Glomerular visceral epithelial cell (primary cell): ENCODE results near the gene DCT.
"Not testable (repeated sequence)": the region's sequence is repeated elsewhere in the genome, so short reads cannot be mapped to it uniquely, and the experiment has no call there.

Source experiments
- DNase-seq: peaks from one replicate; pipeline ENCODE4 v3.0.0-alpha.2; 2016; ENCODE audit errors: extremely low spot score

The DCT gene

GRCh38 chr13:94479616-94480015, at the start of gene DCT:
TSS of gene DCT (minus strand) at chr13:94479682. CDS start at chr13:94479255, 427 bp downstream.
- no peak for DNase-seq

DNA sequence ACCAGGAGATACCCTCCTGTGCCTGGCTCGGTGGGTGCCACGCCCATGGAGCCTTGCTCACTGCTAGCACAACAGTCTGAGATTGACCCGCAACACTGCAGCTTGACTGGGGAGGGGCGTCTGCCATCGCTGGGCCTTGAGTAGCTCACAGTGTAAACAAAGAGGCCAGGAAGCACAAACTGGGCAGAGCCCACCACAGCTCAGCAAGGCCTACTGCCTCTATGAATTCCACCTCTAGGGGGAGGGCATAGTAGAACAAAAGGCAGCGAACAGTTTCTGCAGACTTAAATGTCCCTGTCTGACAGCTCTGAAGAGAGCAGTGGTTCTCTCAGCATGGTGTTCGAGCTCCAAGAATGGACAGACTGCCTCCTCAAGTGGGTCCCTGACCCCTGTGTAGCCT, 47.5 kb upstream of the DCT start:
- not testable (repeated sequence) for DNase-seq

GRCh38 chr13:94525781-94526180, 46.3 kb upstream of the DCT start:
- DNase-seq = no peak

GRCh38 chr13:94524407-94524806, 44.9 kb upstream of the DCT start:
- DNase-seq = no peak

GRCh38 chr13:94520001-94520400, 40.5 kb upstream of the DCT start:
- no peak for DNase-seq

DNA sequence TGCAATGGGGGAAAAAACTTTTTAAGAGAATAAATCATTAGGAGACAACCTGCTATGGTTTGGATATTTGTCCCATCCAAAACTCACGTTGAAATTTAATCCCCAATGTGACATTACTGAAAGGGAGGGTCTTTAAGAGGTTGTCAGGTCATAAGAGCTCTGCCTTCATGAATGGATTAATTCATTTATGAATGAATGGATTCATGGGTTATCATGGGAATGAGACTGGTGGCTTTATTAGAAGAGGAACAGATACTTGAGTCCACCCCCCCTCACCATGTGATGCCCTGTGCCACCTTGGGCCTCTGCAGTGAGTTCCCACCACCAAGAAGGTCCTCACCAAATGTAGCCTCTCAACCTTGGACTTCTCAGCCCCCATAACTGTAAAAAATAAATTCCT, 37.0 kb upstream of the DCT start:
- no peak for DNase-seq

- DNase-seq = no peak
Observed at GRCh38 chr13:94515911-94516310, 36.4 kb upstream of the DCT start.

DNA sequence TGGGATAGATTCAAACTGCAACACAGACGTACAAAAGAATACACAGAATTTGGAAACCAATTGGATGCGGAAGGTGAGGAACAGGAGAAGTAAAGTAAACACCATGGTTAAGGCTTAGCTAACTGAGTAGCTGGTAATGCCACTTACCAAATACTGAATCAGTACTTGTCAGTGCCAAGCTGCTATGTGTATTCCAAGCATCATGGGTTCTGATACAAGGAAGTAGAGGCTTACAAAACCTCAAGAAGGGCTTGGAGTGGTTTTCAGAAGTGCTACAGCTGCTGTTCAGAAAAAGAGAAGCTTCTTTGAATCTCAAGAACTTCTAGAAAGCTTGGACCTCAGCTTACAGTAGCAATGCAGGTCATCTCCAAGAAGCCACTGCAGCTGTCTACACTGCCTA, 35.9 kb upstream of the DCT start:
- no peak for DNase-seq

GRCh38 chr13:94513026-94513425, 33.5 kb upstream of the DCT start:
- no peak for DNase-seq

DNA sequence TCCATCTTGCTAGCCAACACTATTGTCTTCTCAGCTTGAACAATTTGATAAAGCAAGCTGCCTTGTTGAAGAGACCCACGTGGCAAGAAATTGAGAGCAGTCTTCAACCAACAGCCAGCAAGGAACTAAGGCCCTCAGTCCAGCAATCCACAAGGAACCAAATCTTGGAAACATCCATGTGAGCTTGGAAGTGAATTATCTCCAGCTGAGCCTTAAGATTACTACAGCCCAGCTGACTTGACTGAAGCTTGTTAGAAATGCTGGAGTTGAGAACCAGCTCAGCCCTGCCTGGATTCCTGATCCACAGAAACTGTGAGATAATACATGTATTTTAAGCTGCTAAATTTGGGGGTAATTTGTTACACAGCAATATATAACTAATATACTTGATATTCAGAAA, 26.2 kb upstream of the DCT start:
- no peak for DNase-seq

DNA sequence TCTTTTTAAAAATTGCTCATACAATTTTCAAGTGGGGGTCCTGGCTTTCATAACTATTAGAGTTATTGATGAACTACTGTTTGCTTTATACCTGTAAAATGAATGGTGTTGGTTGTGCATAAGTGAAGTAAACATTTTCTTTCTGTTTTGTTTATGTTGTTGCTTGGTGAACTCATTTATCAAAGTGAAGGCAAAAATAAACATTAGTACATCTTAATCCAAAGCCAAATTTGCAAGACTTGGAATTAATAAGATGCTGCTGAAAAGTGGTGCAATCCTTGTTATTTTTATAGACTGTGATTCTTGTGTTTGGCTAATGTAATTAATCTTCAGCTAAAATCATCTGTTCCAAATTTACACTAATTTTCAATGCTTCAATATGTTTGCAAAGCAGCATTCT, 24.4 kb upstream of the DCT start:
- no peak for DNase-seq

DNA sequence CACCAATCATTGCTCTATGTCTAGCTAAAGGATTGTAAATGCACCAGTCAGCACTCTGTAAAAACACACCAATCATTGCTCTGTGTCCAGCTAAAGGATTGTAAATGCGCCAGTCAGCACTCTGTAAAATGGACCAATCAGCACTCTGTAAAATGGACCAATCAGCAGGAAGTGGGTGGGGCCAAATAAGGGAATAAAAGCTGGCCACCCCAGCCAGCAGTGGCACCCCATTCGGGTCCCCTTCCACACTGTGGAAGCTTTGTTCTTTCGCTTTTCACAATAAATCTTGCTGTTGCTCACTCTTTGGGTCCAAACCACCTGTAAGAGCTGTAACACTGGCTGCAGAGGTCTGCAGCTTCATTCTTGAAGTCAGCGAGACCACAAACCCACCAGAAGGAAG, 19.3 kb upstream of the DCT start:
- DNase-seq = not testable (repeated sequence)

GRCh38 chr13:94495806-94496205, 16.3 kb upstream of the DCT start:
- DNase-seq = no peak

DNA sequence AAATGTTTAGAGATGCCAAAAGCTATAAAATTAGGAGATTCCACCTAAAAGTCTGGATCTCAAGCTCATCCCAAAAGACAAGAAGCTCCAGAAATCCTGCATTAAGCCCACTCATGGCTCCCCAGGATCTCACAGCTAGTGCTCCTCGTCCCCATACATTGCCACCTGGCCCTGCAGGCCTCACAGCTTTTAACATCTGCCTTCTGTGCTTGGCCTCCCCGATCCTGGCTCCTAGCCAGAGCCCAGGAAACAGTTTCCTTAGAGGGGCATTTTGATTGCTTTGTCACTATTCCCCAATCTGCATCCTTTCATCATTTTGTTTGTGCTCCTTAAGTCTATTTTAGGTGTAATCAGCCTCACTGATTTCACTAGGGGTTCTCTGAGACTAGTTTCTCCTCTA, 14.5 kb upstream of the DCT start:
- DNase-seq = no peak

GRCh38 chr13:94487043-94487442, 7.6 kb upstream of the DCT start:
- no peak for DNase-seq

- no peak for DNase-seq
Observed at GRCh38 chr13:94483970-94484369, 4.5 kb upstream of the DCT start.

- peak; percentile 79 for DNase-seq
Observed at GRCh38 chr13:94481941-94482340, 2.5 kb upstream of the DCT start.

DNA sequence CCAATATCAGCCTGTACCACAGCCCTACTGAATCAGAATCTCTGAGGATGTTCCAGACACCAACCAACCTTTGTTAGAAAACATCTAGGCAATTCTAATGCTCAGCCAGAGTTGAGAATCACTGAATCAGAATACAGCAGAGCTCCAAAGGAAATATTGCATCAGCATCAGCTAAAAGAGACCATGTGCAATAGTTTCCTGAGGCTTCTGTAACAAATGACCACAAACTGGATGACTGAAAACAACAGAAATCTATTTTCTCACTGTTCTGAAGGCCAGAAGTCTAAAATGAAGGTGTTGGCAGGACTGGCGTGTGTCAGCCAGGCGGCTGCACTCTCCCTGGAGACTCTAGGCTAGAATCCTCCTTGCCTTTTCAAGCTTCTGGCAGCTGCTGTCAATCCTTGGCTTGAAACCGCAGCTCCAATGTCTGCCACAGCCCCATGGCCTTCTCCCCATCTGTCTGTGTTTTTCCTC, 1.2 kb upstream of the DCT start:
- no peak for DNase-seq

DNA sequence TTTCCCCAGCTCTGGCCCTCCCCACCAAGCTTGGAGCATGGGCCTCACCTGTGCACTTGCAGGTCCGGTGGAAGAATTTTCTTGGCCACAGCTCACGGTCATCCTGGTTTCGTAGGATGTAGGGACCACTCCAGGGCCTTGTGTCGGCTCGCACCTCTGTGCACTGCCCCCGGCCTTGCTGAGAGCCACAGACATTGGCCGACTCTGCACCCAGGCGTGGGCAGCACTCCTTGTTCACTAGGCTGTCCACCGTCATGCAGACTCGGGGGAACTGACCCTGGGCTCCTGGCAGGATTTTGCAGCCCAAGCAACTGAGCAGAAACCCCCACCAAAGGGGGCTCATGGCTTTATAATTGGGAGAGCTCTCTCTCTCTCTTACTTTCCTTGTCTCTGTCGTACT, 569 bp downstream of the DCT start:
- DNase-seq = no peak

DNA sequence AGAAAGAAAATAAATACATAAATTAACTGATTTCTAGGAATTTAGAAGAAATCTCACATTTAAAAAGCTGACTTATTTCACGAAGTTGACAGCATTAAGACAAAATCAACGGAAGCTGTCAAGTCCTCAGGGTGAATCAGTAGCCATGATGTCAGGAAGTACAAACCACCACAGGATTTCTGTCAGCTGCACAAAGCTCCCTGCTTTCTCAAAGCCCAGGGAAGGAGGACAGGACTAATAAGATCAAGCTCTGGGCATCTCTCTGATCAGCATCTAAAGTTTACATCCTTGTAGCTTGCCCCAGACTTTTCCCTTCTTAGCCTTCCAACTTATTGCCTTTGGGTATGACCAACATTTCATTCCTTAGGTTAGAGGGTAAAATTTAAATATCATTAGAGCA, 9.4 kb downstream of the DCT start:
- no peak for DNase-seq

DNA sequence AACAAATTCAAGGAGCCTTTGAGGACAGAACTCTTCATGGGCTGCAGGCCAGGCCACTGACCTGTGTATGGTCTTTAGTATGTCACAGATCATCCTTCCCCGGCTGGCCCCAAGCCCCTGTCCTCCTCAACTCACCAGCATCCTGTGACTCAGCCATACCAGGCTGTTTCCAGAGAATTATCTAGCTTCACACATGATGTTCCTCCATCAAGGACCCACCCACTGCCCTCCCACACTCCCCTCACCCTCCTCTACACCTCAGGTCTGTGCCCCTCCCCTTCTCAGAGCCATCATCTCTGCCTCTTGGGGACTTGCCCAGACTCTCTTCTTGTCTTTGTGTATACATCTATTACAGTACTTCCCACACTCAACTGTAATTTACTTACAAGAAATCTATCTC, 14.7 kb downstream of the DCT start:
- no peak for DNase-seq

- no peak for DNase-seq
Observed at GRCh38 chr13:94462670-94463069, 16.8 kb downstream of the DCT start.

DNA sequence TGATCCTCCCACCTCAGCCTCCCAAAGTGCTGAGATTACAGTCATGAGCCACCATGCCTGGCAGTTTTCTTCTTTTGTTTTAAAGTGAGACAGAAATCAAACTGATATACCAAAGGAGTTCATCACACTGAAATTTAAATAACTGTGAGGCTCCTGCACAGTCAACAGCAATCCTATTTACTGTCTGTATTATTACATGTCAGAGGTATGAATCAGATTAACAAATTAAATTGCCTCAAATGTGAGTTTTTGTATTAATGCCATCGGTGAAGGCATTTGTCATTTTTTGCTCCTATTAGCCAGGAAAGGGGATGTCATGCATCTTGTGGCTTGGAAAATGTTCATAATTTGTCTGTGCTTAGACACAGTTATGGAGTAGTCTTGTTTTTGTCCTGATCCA, 20.4 kb downstream of the DCT start:
- no peak for DNase-seq

DNA sequence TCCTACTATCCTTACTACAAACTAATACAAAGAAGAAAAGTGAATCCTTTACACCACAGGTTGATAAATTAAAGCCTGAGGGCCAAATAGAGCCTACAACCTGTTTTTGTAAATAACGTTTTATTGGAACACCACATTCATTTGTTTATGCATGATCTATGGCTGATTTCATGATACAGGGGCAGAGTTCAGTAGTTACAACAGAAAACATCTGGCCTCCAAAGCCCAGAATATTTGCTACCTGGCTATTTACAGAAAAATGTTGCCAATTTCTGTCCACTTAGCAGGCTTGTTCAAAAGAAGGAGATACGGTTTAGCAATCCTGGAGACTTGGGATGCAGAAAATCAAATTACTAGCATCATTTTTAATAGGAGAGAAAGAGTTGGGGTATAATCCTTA, 24.1 kb downstream of the DCT start:
- DNase-seq = no peak

GRCh38 chr13:94454906-94455305, 24.6 kb downstream of the DCT start:
- DNase-seq = no peak
